Right lobe of liver (tissue), 4 donors: ENCODE measurements around the gene LINC00237.

Source experiments
- CTCF ChIP-seq, 4 donors: fragments of 200-600 bp in 3 of 4; fragments of 450-650 bp in 1 of 4; IDR thresholded peaks; one replicate each; pipeline versions ENCODE4 v1.5.1 to v1.8.0; 2016 to 2022; ENCODE audit warnings: antibody characterized with exemption in 4 of 4, mild to moderate bottlenecking in 2 of 4
- POLR2A ChIP-seq: fragments of 450-650 bp; IDR thresholded peaks from one replicate; pipeline ENCODE4 v1.6.1; 2017; ENCODE audit warnings: antibody characterized with exemption, mild to moderate bottlenecking
- donor health status: DM: no; HTN: no; CAD: no.
- donor health status: DM: no; HTN: no; CAD: no.
- donor health status: DM: no; HTN: yes; CAD: no.

- no peak for TF ChIP-seq CTCF (IDR thresholded peaks at IDR 0.05)
- no peak for TF ChIP-seq POLR2A
These were observed 30.1 kb downstream of the LINC00237 start for GRCh38 chr20:21076073-21076472.
